ENCODE data around the gene RPLP2.
A peak's percentile ranks its signal among the peaks of the same experiment; 100 is the strongest.

Gene RPLP2
- 121 to 323 (median 200) reads per million in 17 experiments for total RNA-seq

- peak; percentile 99 for DNase-seq
Observed at GRCh38 chr11:809287-810039, at the start of gene RPLP2. TSS of gene RPLP2 (plus strand) at chr11:809967. CDS start at chr11:810235, 268 bp downstream.

- no peak for DNase-seq
Observed at GRCh38 chr11:760236-760635, 49.5 kb upstream of the RPLP2 start.

GRCh38 chr11:761526-762108 lies 48.1 kb upstream of the RPLP2 start:
- DNase-seq = no peak

GRCh38 chr11:762421-763072 lies 47.2 kb upstream of the RPLP2 start:
- peak; percentile 61 to 82 (median 76) for DNase-seq

GRCh38 chr11:763073-763463 lies 46.7 kb upstream of the RPLP2 start:
- no peak for DNase-seq

- DNase-seq = no peak
Observed at GRCh38 chr11:763549-764321, 46.0 kb upstream of the RPLP2 start.

- no peak for DNase-seq
Observed at GRCh38 chr11:764322-765024, 45.3 kb upstream of the RPLP2 start.

GRCh38 chr11:765025-765801 lies 44.6 kb upstream of the RPLP2 start:
- DNase-seq = peak; percentile 46 to 74 (median 67)

- DNase-seq = no peak
Observed at GRCh38 chr11:765802-766091, 44.0 kb upstream of the RPLP2 start.

- DNase-seq = peak; percentile 53 to 76 (median 74)
Observed at GRCh38 chr11:766106-766935, 43.4 kb upstream of the RPLP2 start.

- DNase-seq = no peak
Observed at GRCh38 chr11:766936-767210, 42.9 kb upstream of the RPLP2 start.

- DNase-seq = no peak
Observed at GRCh38 chr11:767238-767637, 42.5 kb upstream of the RPLP2 start.

- DNase-seq = no peak
Observed at GRCh38 chr11:769887-770641, 39.7 kb upstream of the RPLP2 start.

GRCh38 chr11:770642-771616 lies 38.8 kb upstream of the RPLP2 start:
- DNase-seq = no peak

GRCh38 chr11:771617-772204 lies 38.1 kb upstream of the RPLP2 start:
- no peak for DNase-seq

- DNase-seq = no peak
Observed at GRCh38 chr11:772429-773390, 37.1 kb upstream of the RPLP2 start.

GRCh38 chr11:773425-773824 lies 36.3 kb upstream of the RPLP2 start:
- DNase-seq = no peak
